Ishikawa (cell line): ENCODE measurements around the gene ENPP3.

Experiments
- CEBPB ChIP-seq: IDR thresholded peaks from 2 replicates; pipeline ENCODE4 v1.6.1; 2012
- CREB1 ChIP-seq: IDR thresholded peaks from 2 replicates; pipeline ENCODE4 v1.6.1; 2012; ENCODE audit warnings: low read depth
- EGR1 ChIP-seq: IDR thresholded peaks from 2 replicates; pipeline ENCODE4 v1.6.1; 2012
- EP300 ChIP-seq: IDR thresholded peaks from 2 replicates; pipeline ENCODE4 v1.6.1; 2012; ENCODE audit warnings: borderline replicate concordance
- FOXM1 ChIP-seq: IDR thresholded peaks from 2 replicates; pipeline ENCODE4 v1.6.1; 2012; ENCODE audit warnings: low read depth, borderline replicate concordance
- NFIC ChIP-seq: IDR thresholded peaks from 2 replicates; pipeline ENCODE4 v1.6.1; 2012
- RAD21 ChIP-seq: IDR thresholded peaks from 2 replicates; pipeline ENCODE4 v1.6.1; 2012; ENCODE audit warnings: low read depth
- TAF1 ChIP-seq: IDR thresholded peaks from 2 replicates; pipeline ENCODE4 v1.6.1; 2012; ENCODE audit warnings: low read depth, mild to moderate bottlenecking
- TCF12 ChIP-seq: IDR thresholded peaks from 2 replicates; pipeline ENCODE4 v1.6.1; 2012; ENCODE audit warnings: low read depth
- TEAD4 ChIP-seq: IDR thresholded peaks from 2 replicates; pipeline ENCODE4 v1.6.1; 2012
- YY1 ChIP-seq: IDR thresholded peaks from 2 replicates; pipeline ENCODE4 v1.6.1; 2012; ENCODE audit warnings: low read depth
- ZBTB7A ChIP-seq: IDR thresholded peaks from 2 replicates; pipeline ENCODE4 v1.6.1; 2012; ENCODE audit warnings: low read depth
- TF ChIP-seq, protein P1 (sequence below): IDR thresholded peaks from 2 replicates; pipeline ENCODE4 v1.6.1; 2012
- TF ChIP-seq, protein P2 (sequence below): IDR thresholded peaks from 2 replicates; pipeline ENCODE4 v1.6.1; 2012; ENCODE audit warnings: low read depth, mild to moderate bottlenecking
- TF ChIP-seq, protein P3 (sequence below): IDR thresholded peaks from 2 replicates; pipeline ENCODE4 v1.6.1; 2012

ENPP3 gene

DNA sequence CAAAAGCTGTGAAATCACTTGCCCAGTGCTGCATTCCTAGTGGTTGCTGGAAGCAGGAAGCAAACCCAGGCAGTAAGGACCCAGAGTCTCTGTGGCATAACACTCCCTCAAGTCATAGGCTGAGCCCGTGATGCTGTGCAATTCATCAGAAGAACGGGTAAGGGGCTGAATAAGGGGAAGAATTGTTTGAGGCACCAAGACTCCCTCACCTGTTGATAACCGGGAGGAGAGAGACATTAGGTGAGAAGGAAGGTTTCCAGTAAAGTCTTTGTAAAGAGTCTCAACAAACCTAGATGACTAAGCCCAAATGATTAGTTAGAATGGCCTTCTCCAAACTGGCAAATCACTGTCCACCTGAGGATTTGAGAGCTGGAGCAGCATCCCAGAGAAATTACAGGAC, 18.3 kb downstream of the ENPP3 start:
- TF ChIP-seq TAF1 (no peak), TCF12 (no peak), TEAD4 (no peak), CREB1 (no peak), NFIC (no peak), YY1 (no peak), RAD21 (no peak), CEBPB (no peak), EGR1 (no peak), EP300 (no peak), FOXM1 (no peak), ZBTB7A (no peak)
- TF ChIP-seq, protein P1, sequence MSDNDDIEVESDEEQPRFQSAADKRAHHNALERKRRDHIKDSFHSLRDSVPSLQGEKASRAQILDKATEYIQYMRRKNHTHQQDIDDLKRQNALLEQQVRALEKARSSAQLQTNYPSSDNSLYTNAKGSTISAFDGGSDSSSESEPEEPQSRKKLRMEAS, result no peak
- TF ChIP-seq, protein P2, sequence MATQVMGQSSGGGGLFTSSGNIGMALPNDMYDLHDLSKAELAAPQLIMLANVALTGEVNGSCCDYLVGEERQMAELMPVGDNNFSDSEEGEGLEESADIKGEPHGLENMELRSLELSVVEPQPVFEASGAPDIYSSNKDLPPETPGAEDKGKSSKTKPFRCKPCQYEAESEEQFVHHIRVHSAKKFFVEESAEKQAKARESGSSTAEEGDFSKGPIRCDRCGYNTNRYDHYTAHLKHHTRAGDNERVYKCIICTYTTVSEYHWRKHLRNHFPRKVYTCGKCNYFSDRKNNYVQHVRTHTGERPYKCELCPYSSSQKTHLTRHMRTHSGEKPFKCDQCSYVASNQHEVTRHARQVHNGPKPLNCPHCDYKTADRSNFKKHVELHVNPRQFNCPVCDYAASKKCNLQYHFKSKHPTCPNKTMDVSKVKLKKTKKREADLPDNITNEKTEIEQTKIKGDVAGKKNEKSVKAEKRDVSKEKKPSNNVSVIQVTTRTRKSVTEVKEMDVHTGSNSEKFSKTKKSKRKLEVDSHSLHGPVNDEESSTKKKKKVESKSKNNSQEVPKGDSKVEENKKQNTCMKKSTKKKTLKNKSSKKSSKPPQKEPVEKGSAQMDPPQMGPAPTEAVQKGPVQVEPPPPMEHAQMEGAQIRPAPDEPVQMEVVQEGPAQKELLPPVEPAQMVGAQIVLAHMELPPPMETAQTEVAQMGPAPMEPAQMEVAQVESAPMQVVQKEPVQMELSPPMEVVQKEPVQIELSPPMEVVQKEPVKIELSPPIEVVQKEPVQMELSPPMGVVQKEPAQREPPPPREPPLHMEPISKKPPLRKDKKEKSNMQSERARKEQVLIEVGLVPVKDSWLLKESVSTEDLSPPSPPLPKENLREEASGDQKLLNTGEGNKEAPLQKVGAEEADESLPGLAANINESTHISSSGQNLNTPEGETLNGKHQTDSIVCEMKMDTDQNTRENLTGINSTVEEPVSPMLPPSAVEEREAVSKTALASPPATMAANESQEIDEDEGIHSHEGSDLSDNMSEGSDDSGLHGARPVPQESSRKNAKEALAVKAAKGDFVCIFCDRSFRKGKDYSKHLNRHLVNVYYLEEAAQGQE, result no peak
- TF ChIP-seq, protein P3, sequence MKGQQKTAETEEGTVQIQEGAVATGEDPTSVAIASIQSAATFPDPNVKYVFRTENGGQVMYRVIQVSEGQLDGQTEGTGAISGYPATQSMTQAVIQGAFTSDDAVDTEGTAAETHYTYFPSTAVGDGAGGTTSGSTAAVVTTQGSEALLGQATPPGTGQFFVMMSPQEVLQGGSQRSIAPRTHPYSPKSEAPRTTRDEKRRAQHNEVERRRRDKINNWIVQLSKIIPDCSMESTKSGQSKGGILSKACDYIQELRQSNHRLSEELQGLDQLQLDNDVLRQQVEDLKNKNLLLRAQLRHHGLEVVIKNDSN, result no peak

DNA sequence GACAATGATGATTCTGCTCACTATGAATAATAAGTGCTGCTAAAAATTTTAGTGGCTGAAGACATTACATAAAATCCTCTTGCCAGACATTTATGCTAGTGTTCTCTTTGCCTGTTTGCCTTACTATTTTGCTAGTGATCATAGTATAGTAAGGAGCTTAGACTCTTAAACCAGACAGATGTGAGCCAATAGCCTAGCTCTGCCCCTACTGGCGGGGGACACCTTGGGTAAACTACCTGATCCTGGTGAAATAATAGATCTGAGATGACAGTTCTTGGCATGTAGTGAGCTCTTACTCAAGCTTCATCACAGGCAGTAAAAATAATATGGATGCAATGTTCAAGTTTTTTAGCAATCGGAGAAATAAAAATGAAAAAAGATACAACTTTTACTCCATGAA, 18.8 kb downstream of the ENPP3 start:
- TF ChIP-seq TCF12, result no peak
- TF ChIP-seq CREB1, result no peak
- no peak for TF ChIP-seq FOXM1
- no peak for TF ChIP-seq TEAD4
- TF ChIP-seq RAD21, result no peak
- no peak for TF ChIP-seq YY1
- TF ChIP-seq TAF1, result no peak

DNA sequence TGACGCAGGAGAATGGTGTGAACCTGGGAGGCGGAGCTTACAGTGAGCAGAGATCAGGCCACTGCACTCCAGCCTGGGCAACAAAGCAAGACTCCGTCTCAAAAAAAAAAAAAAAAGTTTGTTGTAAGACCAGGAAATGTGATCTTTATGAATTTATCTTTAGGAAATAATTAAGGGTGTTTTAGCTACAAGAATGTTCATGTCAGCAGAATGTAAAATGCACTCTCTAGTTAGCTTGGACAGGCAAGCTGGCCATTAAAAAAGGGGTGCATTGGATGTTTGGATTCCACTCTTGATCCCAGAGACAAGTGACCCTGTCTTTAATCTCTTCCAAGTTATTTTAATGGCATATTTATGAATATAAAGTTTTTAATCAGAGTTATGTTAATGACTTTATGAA, 19.6 kb downstream of the ENPP3 start:
- TF ChIP-seq EGR1, result no peak
- no peak for TF ChIP-seq FOXM1
- TF ChIP-seq ZBTB7A, result no peak
- no peak for TF ChIP-seq TCF12
- TF ChIP-seq, protein P1, result no peak
- no peak for TF ChIP-seq CEBPB
- no peak for TF ChIP-seq NFIC
- TF ChIP-seq, protein P2, result no peak
- TF ChIP-seq TEAD4, result no peak
- TF ChIP-seq CREB1, result no peak
- TF ChIP-seq TAF1, result no peak
- TF ChIP-seq EP300, result no peak
- no peak for TF ChIP-seq RAD21
- TF ChIP-seq YY1, result no peak

DNA sequence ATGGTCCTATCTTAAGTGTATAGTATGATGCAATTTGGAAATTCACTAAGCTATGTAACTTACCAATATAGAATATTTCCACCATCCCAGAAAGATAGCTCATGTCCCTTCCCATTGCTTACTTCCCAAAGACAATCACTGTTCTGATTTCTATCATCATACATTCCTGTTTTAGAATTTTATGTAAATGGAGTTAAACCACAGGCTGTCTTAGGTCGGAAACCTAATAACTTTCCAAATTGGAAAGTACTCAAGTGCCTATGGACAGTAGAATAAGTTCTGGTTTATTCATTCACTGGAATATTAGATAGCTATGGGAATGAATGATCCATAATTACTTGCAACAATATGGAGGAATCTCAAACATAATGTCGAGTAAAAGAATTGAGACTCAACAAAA, 20.1 kb downstream of the ENPP3 start:
- TF ChIP-seq YY1, result no peak
- TF ChIP-seq, protein P2, result no peak
- no peak for TF ChIP-seq TCF12
- no peak for TF ChIP-seq TAF1
- TF ChIP-seq, protein P1, result no peak
- TF ChIP-seq RAD21, result no peak
- no peak for TF ChIP-seq NFIC
- TF ChIP-seq FOXM1, result no peak
- no peak for TF ChIP-seq ZBTB7A
- no peak for TF ChIP-seq CEBPB
- no peak for TF ChIP-seq CREB1
- TF ChIP-seq, protein P3, result no peak
- no peak for TF ChIP-seq EP300
- TF ChIP-seq TEAD4, result no peak
- TF ChIP-seq EGR1, result no peak
